GM12873 (cell line): ENCODE data around the gene DDAH1.

Experiments used
- CTCF ChIP-seq: IDR thresholded peaks from 2 replicates; pipeline ENCODE4 v1.5.1; 2012; ENCODE audit warnings: low read depth, mild to moderate bottlenecking, moderate library complexity, low read length, control low read depth; ENCODE audit not compliant: insufficient read depth; ENCODE audit errors: missing control alignments

The DDAH1 gene

DNA sequence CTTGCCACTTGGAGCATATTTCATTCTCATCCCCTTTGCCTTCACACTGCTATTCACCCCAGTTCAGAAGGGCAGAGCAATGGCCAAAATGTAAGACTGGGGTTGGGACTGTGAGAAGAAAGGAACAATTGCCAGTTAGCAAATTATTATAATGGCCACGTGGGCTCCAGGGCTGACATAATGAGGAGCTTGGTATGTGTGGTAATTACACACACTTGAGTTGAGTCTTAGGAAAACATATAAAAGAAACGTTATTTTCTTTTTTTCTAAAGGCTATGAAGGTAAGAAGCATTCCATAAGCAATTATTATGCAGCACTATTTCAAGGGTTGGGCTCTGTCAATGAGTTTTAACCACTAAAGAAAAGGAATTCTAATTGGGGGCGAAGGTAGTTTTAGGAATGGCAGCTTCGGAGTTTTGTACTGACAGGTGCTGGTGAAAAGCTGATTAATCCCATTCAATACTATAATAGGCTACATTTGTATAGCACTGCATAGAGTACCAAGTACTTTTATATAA lies 156.1 kb downstream of the DDAH1 start:
- TF ChIP-seq CTCF = no peak

- peak; percentile 90 for TF ChIP-seq CTCF
These were observed 156.7 kb downstream of the DDAH1 start for GRCh38 chr1:85307987-85308832.

DNA sequence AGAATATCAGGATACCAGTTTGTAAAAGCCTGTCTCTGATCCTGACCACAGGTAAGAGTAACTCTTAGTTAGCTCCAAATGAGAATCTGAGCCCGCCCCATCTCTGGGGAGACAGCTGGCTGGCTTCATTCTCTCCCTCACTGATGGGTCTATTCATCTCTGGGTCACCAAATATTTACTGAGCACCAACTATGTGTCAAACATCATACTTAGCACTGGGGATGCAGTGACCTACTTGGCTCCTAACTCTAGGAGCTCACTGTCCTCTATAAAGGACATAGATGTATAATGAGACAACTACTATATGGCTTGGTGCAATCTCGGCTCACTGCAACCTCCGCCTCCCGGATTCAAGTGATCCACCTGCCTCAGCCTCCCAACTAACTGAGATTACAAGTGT lies 158.7 kb downstream of the DDAH1 start:
- no peak for TF ChIP-seq CTCF

GRCh38 chr1:85303440-85304162 lies 161.4 kb downstream of the DDAH1 start:
- TF ChIP-seq CTCF = no peak

- no peak for TF ChIP-seq CTCF
These were observed 164.8 kb downstream of the DDAH1 start for GRCh38 chr1:85300140-85300539.

DNA sequence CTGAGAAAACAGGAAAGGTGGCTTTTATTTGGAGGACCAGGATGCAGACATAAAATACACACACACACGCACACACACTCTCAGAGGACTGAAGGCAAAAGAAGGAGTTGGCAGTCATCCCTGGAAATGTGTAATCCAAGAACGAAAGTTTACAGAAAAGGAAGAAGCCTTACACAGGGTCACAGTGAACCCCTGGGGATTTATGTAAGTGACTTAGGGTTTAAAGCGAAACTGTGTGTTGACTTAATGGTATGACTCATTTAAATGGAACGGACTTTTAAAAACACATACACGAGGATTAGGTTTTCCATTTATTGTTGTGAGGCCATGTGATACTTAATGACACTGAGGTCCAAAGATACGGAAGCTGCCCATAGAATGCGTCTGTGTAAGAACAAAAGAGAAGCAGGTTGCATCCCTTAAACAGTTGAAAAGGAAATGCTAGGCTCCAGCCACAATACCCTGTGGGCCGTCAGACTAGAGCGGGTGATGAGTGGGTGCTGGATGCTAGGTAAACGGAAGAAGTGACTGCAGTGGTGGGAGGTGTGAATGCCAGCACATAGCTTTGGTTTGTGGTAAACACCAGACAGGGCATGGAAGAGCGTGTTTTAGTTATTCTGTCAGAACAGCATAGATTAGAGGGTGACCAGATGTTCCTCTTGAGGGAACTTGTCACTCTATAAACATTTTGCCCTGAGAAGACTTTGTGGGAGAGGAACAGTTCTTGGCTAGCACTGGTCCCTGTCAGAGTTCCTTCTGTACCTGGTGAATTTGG lies 166.9 kb downstream of the DDAH1 start:
- TF ChIP-seq CTCF = no peak

GRCh38 chr1:85297538-85297854 lies 167.5 kb downstream of the DDAH1 start:
- no peak for TF ChIP-seq CTCF
